Esophagus squamous epithelium (tissue), 5 donors: ENCODE measurements around the gene CHI3L1. TPM values are rescaled to one million over a fixed set of nuclear protein-coding genes. Genes with fewer than 3 reads are reported as not detected.

Experiments
- DNase-seq: peaks from one replicate; lab custom pipeline; 2025; lab: John Stamatoyannopoulos, UW
- H3K27ac ChIP-seq, 4 donors: fragments of 200-600 bp; sonication (generic); one replicate each; pipeline ENCODE4 v1.5.1; 2016 to 2019; ENCODE audit warnings: mild to moderate bottlenecking in 1 of 4
- H3K27me3 ChIP-seq, 4 donors: fragments of 200-600 bp; sonication (generic); 1 replicate in 3 of 4; 2 replicates in 1 of 4; pipeline versions ENCODE4 v1.5.1 to v1.6.0; 2017 to 2021; ENCODE audit warnings: antibody characterized with exemption in 1 of 4
- H3K36me3 ChIP-seq, 3 donors: fragments of 200-600 bp; sonication (generic); one replicate each; pipeline ENCODE4 v1.5.1; 2016 to 2019
- H3K4me1 ChIP-seq, 3 donors: fragments of 200-600 bp; sonication (generic); one replicate each; pipeline ENCODE4 v1.5.1; 2017 to 2019
- H3K4me3 ChIP-seq, 4 donors: fragments of 200-600 bp; sonication (generic); 1 replicate in 3 of 4; 2 replicates in 1 of 4; pipeline ENCODE4 v1.5.1; 2016 to 2019; ENCODE audit warnings: mild to moderate bottlenecking in 2 of 4, moderate library complexity in 1 of 4
- H3K9me3 ChIP-seq, 3 donors: fragments of 200-600 bp; sonication (generic); one replicate each; pipeline ENCODE4 v1.5.1; 2016 to 2019
- POLR2A ChIP-seq, 4 donors: fragments of 450-650 bp; IDR thresholded peaks; one replicate each; pipeline ENCODE4 v1.6.1; 2017; ENCODE audit warnings: antibody characterized with exemption in 4 of 4, mild to moderate bottlenecking in 4 of 4, moderate library complexity in 3 of 4
- WGBS, 2 donors: methylation state at CpG; one replicate each; pipeline ENCODE4 v1.1.5; 2018; 5-methylcytosine and 5-hydroxymethylcytosine counted together
- intact Hi-C: fragments of 100-400 bp; cut with DNase I; formaldehyde crosslinking; loops from one replicate; pipeline ENCODE4 v1.15.0; 2022
- total RNA-seq, 4 donors: library from RNA; depleted of rRNA; stranded (reverse); fragments of >200 nt; gene quantifications; one replicate each; pipeline ENCODE4 v1.1.0, GENCODE V29; 2016
- TF ChIP-seq, protein P1 (sequence below), 6 experiments: fragments of 450-650 bp in 4 of 6; fragments of 200-600 bp in 2 of 6; sonication (generic) in 2 of 6; IDR thresholded peaks; one replicate each; pipeline ENCODE4 v1.5.1; 2016 to 2019; ENCODE audit warnings: antibody characterized with exemption in 6 of 6, mild to moderate bottlenecking in 4 of 6, moderate library complexity in 4 of 6
- donor health status: DM: yes; HTN: yes; CAD: no.

Gene CHI3L1
- total RNA-seq, 4 donors from 2014 or later, result 0.38 to 10.9 (median 9.1) TPM

DNA sequence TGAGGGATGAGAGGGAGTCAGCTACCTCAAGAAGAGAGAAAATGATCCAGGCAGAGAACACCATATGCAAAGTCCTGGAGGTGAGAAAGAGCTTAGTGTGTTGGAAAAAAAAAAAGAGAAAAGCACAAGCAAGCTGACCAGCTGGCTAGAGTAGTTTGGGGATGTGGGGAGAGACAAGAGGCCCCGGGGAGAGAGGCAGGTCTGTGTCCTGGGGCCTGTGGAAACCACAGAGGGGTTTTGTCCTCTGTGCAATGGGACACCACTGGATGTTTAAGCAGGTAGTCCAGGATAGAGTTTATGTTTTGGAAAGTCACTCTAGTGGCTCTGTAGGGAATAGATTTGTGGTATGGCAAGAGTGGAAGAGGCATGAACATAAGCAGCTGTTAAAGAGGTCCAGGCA lies 14.4 kb upstream of the CHI3L1 start:
- Histone ChIP-seq H3K4me1 (peaks cover 14 to 41% (median 28%) of the 10 kb centered on the region in 3 donors), H3K27ac (peak overlapping the region; percentile 50 to 89 (median 76)), H3K9me3 (no peaks in the 10 kb centered on the region), H3K27me3 (no peaks in the 10 kb centered on the region), H3K4me3 (no peak overlapping the region), H3K36me3 (no peaks in the 10 kb centered on the region)
- DNase-seq, result no peak
- 55 to 72% methylated on average over 1 of the region's 1 CpG for WGBS, 2 donors
- intact Hi-C loops, result no loop called here
- TF ChIP-seq, protein P1, sequence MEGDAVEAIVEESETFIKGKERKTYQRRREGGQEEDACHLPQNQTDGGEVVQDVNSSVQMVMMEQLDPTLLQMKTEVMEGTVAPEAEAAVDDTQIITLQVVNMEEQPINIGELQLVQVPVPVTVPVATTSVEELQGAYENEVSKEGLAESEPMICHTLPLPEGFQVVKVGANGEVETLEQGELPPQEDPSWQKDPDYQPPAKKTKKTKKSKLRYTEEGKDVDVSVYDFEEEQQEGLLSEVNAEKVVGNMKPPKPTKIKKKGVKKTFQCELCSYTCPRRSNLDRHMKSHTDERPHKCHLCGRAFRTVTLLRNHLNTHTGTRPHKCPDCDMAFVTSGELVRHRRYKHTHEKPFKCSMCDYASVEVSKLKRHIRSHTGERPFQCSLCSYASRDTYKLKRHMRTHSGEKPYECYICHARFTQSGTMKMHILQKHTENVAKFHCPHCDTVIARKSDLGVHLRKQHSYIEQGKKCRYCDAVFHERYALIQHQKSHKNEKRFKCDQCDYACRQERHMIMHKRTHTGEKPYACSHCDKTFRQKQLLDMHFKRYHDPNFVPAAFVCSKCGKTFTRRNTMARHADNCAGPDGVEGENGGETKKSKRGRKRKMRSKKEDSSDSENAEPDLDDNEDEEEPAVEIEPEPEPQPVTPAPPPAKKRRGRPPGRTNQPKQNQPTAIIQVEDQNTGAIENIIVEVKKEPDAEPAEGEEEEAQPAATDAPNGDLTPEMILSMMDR (IDR thresholded peaks at IDR 0.05), result no peak
- TF ChIP-seq POLR2A (IDR thresholded peaks at IDR 0.05), result no peak

DNA sequence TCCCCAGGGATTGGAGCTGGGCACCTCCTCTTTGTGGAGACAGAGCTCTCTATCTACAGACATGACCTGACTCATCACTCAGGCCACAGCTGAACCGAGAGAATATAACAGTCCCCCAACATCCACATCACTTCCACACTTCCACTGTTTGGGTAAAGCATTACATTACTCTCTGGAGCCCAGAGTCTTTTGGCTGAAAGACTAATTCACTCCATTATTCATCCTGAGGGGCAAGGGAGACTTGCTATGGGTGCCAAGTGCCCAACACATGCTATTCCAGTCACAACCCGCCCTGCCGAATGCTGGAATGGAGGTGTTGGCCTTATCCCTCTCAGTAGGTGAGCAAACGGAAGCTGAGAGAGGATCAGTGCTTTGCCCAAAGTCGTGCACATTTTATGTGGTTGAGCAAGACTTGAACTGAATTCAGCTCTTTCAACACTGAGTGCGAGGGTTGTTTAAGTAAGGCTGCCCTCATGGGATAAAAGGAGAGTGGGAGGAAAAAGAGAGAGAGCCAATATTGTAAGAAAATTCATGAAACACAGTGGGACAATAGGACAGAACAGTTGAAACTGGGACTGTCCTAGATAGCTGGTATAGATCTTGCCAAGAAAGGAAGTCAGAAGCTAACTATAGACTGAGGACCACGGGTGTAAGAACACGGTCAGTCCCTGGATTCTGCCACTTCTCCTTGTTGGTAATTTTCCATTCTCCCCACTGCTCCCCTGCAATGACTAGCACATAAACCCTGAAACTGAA lies 13.5 kb upstream of the CHI3L1 start:
- H3K36me3 ChIP-seq, result no peaks in the 10 kb centered on the region
- TF ChIP-seq, protein P1 (IDR thresholded peaks at IDR 0.05), result no peak
- no peak for TF ChIP-seq POLR2A (IDR thresholded peaks at IDR 0.05)
- WGBS, 2 donors, result 4 to 17% methylated on average over 5 to 7 of the region's 8 CpGs
- DNase-seq, result no peak
- no peaks in the 10 kb centered on the region for H3K9me3 ChIP-seq
- peaks cover 14 to 41% (median 32%) of the 10 kb centered on the region in 3 donors for H3K4me1 ChIP-seq
- H3K27ac ChIP-seq, result peak overlapping the region; percentile 50 to 89 (median 76)
- intact Hi-C loops, result no loop called here
- no peak overlapping the region for H3K4me3 ChIP-seq
- no peaks in the 10 kb centered on the region for H3K27me3 ChIP-seq

DNA sequence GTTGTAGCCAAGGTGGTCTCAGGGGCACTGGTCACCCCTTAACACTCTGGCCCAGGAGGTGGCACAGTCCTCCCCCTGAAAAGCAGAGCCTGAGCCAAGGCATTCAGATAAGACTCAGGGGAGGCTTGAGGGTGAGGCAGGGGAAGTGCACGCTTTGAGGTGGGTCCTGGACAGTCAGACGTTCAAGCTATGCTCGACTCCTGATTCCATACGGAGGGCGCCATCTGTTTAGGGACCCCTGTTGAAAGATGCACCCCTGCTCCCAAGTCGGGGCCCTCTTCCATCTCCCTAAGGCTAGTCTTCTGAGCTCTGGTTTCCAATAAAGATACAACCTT lies 12.9 kb upstream of the CHI3L1 start:
- Histone ChIP-seq H3K27me3 (no peaks in the 10 kb centered on the region), H3K9me3 (no peaks in the 10 kb centered on the region), H3K4me1 (peaks cover 14 to 41% (median 32%) of the 10 kb centered on the region in 3 donors), H3K4me3 (no peak overlapping the region), H3K27ac (peak overlapping the region; percentile 38 to 89 (median 76)), H3K36me3 (no peaks in the 10 kb centered on the region)
- 70% methylated on average over 3 of the region's 6 CpGs; no CpG with 5 or more reads in 1 of the 2 donors for WGBS, 2 donors
- TF ChIP-seq POLR2A (IDR thresholded peaks at IDR 0.05), result no peak
- intact Hi-C loops, result no loop called here
- no peak for DNase-seq

- Histone ChIP-seq H3K9me3 (no peaks in the 10 kb centered on the region), H3K4me3 (no peak overlapping the region), H3K4me1 (peaks cover 14 to 41% (median 32%) of the 10 kb centered on the region in 3 donors), H3K36me3 (no peaks in the 10 kb centered on the region), H3K27me3 (no peaks in the 10 kb centered on the region), H3K27ac (peak overlapping the region; percentile 38 to 89 (median 76))
- WGBS, 2 donors, result 62 to 78% methylated on average over 3 of the region's 3 CpGs
- no peak for TF ChIP-seq POLR2A (IDR thresholded peaks at IDR 0.05)
- TF ChIP-seq, protein P1 (IDR thresholded peaks at IDR 0.05), result no peak
- intact Hi-C loops, result no loop called here
- no peak for DNase-seq
Observed at GRCh38 chr1:203199002-203199401, 12.5 kb upstream of the CHI3L1 start.

DNA sequence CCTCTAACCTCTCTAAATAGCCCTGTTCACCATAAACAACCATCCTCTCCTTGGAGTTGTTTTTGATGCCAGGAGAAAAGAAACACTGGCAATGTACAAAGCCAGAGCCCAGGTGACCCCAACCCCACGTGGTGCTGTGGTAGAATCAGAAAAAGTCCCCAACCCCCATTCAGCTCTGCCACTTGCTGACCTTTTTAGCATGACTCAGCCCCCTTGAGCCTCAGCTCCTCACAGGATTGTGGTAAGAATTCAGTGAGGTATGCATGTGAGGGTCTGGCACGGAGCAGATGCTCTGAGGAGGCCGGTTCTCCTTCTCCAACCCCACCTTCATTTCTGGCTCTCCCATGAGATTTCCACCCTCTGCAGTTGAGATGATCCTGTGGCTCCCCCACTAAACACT lies 11.1 kb upstream of the CHI3L1 start:
- no peaks in the 10 kb centered on the region for H3K27me3 ChIP-seq
- WGBS, 2 donors, result 46 to 54% methylated on average over 3 of the region's 3 CpGs
- no peak overlapping the region for H3K27ac ChIP-seq
- DNase-seq, result no peak
- H3K4me1 ChIP-seq, result peaks cover 14 to 41% (median 32%) of the 10 kb centered on the region in 3 donors
- intact Hi-C loops, result no loop called here
- H3K9me3 ChIP-seq, result no peaks in the 10 kb centered on the region
- H3K4me3 ChIP-seq, result no peak overlapping the region
- H3K36me3 ChIP-seq, result no peaks in the 10 kb centered on the region
- TF ChIP-seq POLR2A (IDR thresholded peaks at IDR 0.05), result no peak
- TF ChIP-seq, protein P1 (IDR thresholded peaks at IDR 0.05), result no peak
